Globus pallidus (tissue), 1 donor: ENCODE results near the gene POLR1A.

Experiments
- DNase-seq: peaks from one replicate; pipeline ENCODE4 v3.0.0-alpha.2; 2015; ENCODE audit warnings: low spot score

POLR1A gene

DNA sequence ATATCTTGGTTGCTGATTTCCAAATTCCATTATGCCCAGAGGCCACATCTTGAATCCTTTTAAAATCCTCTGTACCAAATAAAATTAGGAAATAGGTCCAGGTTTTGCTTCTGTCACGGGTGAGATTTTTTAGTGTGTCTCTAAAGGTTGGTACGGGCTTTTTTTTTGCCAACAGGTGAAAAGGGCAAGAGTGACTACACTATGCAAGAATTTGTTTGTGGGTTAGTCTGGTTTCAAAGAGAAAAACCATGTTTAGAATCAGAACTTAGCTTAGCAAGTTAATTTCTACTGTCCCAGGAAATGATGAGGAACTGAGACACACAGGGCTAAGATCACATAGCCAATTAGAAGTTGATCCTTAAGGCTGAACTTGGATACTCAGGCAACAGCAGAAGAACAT is 41.7 kb downstream of the POLR1A start:
- DNase-seq: no peak

DNA sequence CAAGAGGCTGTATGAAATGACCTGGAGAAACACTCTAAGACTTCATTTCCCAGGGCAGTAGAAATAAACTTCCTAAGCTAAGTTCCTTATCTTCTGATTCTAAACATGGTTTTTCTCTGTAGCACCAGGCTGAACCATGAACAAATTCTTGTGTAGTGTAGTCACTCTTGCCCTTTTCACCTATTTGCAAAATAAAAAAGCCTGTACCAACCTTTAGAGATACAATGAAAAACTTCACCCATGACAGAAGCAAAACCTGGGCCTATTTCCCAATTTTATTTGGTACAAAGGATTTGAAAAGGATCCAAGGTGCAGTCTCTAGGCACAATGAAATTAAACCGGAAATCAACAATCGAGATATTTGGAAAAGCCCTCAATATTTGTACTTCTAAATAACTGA is 43.6 kb downstream of the POLR1A start:
- DNase-seq: no peak

DNA sequence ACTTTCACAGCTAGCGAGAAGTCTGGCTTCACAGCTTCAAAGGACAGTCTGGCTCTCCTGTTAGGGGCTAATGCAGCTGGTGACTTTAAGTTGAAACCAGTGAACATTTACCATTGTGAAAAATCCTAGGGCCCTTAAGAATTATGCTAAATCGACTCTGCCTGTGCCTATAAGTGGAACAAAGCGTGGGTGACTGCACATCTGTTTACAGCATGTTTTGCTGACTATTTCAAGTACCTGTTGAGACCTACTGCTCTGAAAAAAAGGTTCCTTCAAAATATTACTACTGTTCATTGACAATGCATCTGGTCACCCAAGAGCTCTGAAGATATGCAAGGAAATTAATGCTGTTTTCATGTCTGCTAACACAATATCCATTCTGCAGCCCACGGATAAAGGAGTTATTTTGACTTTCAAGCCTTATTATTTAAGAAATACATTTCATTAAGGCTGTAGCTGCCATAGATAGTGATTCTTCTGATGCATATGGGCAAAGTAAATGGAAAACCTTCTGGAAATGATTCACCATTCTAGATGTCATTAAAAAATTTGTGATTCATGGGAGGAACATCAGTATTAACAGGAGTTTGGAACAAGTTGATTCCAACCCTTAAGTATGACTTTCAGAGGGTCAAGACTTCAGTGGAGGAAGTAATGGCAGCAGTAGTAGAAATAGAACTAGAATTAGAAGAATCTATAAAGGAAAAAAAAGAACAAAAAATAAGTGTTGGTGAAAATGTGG is 48.9 kb downstream of the POLR1A start:
- DNase-seq: no peak

DNA sequence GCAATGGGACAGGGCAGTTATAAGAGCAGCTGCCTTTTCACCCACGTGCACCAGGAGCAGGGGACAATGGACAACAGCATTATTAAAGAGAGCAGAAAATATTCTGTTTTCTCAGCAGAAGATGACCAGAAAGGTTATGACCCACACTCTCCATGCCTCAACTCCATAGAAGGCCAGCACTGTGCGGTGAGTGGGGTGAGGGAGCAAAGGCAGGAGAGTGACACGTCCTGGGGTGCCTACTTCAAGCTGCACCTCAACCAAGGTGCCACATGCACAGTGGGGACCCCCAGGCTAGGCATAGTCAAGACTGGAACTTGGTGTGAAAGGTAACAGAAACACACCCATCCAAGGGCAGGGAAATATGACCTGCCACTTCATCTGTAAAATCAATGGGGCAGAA is 50.4 kb downstream of the POLR1A start:
- DNase-seq: no peak

DNA sequence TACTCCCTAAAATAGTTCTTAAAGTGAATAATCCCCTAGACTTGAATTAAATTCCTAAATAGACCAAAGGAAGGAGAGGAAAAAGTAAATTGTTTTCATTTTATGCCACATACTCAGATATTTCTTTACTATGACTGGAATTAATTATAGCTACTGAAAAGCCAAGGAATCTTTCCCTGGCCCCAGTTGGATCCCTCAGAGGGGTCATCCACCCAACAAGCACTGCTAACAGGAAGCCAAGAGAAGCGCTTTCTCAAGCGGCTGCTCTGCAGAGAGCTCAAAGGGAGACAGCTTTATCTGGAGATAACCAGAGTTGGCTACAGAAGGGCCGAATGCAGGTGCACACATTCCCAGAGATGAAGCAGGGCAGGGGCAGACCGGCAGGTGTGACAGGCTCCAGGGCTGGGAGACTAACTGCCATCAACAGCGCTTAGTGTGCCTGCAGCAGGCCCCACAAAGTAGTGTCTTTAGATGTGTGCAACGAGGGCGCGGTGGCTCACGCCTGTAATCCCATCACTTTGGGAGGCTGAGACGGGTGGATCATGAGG is 51.1 kb downstream of the POLR1A start:
- no peak for DNase-seq

DNA sequence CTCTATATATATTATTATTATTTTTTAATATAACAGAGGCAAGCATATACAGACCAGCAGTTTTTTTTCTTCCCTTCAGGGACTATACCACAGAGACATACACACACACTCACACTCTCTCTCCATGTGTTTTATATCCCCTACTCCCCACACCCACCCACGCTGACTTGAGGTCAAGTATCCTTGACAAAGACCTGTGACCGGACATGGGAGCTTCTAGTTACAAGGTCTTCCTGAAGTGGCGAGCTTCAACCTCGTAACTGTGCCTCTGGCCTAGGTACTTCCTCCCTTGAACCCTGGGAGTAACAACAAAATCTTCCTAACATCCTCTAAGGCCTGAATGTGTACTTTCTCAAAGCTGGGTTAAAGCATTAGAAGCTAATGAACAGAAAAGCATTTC is 52.5 kb downstream of the POLR1A start:
- DNase-seq: no peak

DNA sequence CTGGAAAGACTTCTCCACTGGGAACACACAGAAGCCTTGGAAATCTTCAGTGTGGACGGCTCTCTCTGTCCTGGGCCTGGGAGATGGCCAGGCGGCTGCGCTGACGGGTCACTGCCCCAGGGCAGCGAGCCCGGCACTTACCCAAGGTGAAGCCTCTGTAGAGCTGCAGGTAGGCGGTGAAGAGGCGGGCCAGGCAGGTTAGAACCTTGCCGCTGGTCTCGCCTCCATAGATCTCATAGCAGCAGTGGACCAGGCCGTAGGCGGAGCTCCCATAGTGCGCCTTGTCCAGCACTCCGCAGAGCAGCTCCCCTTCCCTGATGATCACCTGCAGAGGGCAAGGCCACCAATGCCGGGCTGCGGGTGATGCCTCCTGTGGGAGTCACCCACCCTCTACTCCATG is 53.0 kb downstream of the POLR1A start:
- DNase-seq: no peak

DNA sequence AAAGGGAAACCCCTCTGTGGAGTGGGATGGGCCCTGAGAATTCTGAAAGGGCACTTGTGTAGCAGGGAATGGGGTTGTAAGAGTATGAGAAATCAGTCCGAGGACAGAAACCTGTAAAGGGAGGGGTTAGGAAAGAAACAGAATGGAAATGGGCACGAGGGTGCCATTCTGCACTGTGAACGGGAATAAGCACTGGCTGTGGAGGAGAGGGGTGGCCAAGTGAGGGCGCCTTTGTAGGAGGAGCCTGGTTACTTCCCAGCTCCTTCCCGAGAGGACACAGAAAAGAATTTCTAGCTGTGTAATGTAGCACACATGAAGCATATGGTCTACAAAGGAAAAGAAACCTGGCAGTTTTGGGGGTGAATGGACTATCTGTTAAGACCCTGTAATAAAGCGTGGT is 53.4 kb downstream of the POLR1A start:
- no peak for DNase-seq

DNA sequence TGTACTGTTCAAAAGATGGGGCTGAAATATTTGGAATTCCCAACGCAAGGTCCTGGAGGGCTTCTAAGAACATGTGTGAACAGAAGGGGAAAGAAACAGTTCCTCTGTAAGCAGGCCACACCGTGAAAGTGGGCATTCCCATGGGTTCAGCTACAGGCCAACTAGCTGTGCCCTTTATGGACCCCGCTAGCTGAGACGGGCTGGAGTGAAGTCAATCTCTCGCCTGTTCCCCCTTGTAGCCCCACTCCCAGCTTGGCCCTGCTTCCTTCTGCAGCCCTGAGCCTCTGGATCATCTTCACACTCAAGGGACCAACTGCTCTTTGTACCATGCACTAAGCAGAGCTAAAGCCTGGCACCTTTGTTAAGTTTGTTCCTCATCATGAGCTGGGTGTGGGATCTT is 55.4 kb downstream of the POLR1A start:
- DNase-seq: no peak

DNA sequence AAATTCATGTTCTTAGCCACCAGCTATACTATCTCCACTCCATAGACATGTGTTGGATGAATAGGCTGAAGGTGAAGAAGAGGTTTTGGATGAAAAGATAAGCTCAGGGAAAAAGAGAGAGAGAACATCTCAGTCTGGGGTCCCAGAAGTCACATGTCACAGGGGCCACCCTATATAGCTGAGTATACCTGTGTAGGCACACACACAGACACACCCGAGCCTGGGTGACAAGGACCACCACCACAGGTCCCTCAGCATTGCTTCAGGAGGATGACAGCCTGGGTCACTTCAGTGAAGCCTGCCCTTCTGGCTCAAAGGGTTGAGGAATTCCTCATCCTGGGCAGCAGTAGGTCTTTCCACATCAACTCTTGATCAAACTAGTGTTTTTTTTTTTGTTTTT is 56.2 kb downstream of the POLR1A start:
- no peak for DNase-seq

DNA sequence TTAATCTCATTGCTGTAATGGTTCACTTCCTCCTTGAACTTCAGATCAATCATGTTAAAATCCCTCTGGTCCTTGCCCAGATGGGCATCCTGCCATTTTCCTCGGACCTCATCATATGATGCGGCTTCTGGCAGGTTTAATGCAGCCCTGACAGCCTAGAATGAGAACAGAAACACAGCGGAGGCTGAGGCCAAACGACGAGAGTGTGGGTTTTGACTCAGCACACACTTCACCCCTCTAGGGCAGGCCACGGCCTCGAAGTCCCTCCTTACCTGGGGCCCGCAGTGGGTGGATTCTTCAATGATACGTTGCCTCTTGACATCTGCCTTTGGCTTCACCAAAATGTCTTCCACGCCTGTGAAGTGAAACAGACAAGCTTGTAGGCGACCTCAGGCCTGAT is 56.8 kb downstream of the POLR1A start:
- no peak for DNase-seq

DNA sequence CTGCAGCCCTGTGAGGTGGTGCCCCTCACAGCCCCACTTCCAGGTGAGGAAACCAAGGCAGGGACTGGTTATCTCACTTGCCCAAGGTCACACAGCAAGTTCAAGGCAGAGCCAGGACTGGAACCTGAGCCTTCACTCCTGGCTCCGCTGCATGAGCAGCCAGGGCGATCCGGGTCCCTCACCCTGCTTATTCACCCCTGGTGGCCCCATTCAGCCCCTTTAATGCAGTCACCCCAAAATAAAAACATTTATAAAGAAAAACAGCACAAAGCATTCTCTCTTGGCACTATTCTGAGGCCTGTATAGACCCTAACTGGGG is 57.3 kb downstream of the POLR1A start:
- no peak for DNase-seq

DNA sequence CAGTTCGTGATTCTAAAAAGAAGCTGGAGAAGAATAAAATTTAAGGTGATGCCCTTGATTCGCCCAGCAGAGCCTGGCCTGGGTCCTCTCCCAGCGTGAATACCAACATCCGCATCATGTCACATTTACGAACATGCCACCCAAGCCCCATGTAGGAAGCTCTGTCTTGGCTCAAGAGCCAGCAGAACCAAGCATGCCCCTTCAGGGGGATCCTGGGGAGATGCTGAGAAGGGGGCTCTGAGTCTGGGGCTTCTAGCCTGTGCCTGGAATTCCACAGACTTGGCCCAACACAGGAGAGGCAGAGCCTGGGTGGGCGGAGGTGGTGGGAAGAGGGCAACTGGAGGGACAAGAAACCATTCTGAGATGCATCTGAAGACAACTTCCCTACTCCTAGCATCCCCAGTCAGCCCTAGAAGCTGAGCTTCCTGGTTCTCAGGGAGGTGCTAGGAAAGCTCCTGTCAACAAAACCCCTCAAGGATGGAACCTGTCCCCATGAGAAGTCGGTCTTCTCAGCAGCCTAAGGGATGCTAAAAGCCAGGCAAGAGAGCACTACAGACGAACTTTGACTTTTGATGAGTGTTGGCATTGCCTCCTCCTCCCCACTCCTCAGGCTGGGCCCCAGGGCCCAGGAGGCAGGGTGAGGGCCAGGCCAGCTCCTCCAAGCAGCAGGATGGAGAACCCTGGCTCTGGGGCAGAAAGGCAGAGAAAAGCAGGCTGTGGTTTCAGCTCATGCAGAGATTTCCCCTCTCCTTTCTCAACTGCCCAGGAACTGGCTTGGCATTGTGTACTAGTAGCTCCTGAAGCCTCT is 57.9 kb downstream of the POLR1A start:
- DNase-seq: no peak

DNA sequence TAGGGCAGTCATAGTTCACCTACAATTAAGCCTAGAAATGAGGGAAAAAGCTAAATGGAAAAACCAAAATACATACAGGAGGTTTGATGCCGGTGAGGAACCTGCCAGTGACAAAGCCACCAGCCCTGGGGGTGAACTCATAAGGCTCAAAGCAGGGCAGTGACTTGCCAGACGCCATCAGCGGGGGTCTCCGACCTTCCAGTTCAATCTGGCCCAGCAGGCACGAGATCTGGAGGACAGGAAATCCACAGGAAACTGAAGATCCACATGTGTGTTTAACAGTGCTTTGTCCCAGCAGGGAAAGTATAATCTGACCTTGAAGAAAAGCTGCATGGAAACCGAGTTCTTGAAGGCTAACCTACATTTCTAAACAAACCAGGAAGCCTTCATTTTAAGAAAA is 60.1 kb downstream of the POLR1A start:
- DNase-seq: no peak

DNA sequence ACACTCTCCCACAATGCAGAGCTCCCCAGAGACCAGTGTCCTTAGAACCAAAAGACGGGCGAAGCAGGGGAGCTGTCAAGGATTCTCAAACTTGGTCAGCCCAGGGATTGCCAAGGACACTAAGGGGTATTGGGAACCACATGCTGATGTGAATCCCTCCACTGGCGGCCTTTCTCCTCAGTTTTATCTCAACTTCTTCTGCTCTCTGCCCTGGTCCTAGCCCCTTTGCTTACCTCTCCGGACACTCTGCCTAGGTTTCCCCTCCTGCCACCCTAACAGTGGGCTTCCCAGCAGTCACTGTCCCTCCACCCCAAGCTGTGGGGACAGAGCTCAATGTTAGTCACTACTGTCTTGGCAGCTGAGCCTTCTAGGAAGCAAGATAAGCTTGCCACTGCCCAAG is 61.1 kb downstream of the POLR1A start:
- DNase-seq: no peak

DNA sequence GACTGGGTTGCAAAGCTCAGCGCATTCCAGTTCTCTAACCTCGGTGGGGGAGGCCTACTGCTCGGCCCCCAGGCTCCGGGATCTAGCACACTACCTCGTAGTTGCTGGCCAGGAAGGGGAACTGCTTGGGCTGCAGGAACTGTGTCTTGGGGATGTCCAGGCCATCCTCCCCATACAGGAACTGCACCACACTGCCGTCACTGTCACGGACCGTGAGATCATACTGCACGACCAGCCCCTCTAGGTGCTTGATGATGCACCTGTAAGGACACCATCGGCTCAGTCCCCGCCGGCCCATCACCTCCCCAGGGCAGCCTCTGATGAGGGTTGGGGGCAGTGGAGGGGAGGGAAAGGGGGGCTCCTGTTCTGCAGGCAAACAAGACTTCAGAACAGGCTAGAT is 61.6 kb downstream of the POLR1A start:
- no peak for DNase-seq

DNA sequence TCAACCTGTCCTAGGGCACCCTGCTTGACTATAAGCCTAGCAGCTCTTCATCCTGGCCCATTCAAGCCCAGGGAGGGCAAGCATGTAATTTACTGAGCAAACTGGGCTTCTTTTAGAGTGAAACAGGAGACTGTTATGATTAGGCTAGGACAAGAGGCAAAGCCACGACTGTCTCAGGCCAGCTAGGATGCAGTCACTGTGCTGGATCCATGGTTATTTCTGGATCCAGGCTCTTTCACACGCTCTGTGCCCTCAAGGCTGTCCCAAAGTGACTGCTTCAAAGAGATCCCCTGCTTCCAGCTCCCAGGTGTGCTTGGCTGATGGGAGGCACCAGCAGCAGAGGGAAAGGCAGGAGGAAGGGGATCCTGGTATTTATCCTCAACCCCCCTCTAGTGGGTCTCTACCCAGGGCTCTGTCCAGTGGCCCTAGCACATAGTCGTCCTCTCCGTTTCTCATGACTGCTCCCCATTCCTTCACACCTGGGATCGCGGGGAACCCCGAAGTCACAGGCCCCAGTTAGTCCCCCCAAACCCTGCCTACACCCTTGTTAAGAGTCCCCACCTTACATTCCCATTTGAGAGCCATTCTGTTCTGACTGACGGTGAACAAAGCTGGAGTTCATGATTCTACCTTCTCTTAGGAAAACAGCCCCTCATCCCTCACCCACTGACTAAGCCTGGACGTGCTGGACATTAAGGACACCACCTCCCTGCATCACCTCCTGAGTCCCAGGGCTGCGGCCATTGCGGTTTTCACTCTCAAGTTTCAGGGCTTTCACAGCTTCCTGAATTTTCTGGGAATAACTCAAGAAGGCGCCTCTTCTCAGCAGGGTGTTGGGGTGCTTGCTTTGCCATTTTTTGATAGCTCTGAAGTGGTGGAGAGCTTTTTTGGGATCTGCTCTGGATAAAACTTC is 63.2 kb downstream of the POLR1A start:
- no peak for DNase-seq

DNA sequence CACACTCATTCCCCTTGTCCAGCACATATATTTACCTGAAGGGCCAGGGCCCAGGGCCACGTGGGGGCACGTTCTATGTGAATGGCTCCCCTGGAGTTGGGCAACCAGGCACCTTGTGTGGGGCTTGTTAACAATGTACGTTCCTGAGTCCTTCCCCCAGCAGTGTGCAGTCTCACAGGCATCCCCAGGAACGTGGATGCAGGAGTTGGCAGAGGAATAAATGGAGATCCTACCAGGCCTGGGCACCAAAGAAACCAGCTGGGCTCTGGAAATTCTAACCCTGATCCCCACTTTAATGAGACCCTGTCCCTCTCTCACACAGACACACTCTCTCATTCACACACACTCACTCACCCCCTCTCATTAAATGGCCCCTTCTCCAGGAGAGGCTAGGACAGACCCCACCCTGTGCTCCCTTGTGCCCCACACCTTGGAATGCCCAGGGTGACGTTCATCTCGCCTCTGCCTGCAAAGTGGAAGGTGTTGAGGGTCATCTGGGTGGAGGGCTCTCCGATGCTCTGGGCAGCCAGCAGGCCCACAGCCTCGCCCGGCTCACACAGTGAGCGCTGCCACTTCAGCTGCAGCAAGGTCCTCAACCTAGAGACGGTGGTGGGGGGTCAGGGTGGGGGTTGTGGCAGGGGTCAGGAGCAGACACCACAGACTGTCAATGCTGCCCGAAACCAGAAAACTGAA is 65.6 kb downstream of the POLR1A start:
- no peak for DNase-seq

DNA sequence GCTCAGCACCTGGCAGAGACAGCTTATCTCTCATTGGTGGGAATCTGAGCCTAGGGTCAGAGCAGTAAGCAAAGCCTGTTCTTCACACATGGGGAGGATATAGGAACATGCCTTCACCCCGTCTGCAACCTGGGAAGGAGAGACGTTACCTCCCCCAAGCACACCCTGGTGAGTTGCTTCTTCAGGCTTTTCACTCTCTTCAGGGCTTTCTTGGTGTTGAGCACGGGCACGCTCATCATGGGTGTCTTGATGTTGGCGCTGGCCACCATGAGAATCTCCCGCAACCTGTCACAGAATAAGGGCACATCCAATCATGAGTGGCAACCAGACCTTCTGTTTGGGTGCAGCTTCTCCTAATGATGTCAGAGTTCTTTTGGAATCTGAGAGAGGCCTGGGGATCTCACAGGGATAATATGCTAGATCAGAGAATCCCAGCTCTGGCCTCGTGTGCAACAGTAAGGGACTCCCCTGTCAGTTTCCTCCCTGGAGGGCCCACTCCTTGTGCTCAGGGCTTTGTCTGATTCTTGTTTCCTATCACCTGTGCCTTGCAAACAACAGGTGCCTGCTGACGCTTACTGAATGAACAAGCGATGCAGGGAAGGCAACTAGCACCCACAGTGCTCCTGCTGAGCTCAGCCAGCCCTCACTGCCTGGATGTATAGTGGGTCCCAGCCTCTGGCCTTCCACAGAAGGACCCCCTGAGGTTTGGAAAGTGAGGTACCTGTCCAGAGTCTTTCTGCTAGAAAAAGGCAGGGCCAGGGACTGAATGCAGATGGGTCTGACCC is 66.3 kb downstream of the POLR1A start:
- DNase-seq: no peak

DNA sequence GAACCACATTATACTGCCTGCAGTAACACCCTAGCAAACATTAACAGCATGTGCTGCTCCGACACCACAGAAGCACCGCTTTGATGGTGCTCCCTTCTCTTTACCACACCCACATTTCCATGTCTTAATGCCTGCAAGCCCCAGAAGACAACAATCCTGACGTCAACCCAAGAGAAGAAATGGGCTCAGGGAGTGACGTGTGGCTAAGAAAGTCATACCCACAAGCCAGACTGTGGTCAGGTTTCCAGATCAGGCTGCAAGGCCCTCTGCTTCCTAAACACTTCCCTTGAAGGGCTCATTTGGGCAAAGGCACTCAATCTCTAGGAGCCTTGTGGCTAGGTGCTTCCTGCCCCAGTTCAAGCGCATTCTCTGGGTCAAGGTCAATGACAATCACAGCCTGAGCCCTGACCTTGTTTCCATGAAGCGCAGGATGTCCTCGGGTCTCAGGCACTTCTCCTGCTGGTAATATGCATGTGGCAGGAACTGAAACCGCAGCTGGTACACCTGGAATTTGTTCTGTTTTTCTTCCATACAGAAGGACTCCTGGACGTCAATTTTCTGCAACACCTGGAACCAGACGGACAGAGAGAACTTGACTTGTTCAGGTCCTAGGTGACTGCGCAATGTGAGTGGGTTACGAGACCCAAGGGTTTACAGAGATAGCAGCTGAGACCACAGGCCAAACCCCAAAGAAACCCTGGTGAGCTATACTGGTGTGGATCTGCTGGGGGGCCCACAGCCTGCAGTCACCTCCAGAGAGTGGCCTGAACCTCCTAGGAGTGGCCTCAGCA is 67.2 kb downstream of the POLR1A start:
- DNase-seq: no peak
